GM18520 (cell line): Measurements from ENCODE around the gene SLC49A4.
A peak's percentile ranks its signal among the peaks of the same experiment; 100 is the strongest.
"Not testable (repeated sequence)": the region's sequence is repeated elsewhere in the genome, so short reads cannot be mapped to it uniquely, and the experiment has no call there.

ENCODE experiments used
- ATAC-seq: cut with Tn5 transposase; IDR thresholded peaks from one replicate; pipeline ENCODE4 v1.9.1; 2021; ENCODE audit not compliant: unreplicated experiment

SLC49A4 gene, protein sequence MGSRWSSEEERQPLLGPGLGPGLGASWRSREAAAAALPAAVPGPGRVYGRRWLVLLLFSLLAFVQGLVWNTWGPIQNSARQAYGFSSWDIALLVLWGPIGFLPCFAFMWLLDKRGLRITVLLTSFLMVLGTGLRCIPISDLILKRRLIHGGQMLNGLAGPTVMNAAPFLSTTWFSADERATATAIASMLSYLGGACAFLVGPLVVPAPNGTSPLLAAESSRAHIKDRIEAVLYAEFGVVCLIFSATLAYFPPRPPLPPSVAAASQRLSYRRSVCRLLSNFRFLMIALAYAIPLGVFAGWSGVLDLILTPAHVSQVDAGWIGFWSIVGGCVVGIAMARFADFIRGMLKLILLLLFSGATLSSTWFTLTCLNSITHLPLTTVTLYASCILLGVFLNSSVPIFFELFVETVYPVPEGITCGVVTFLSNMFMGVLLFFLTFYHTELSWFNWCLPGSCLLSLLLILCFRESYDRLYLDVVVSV

DNA sequence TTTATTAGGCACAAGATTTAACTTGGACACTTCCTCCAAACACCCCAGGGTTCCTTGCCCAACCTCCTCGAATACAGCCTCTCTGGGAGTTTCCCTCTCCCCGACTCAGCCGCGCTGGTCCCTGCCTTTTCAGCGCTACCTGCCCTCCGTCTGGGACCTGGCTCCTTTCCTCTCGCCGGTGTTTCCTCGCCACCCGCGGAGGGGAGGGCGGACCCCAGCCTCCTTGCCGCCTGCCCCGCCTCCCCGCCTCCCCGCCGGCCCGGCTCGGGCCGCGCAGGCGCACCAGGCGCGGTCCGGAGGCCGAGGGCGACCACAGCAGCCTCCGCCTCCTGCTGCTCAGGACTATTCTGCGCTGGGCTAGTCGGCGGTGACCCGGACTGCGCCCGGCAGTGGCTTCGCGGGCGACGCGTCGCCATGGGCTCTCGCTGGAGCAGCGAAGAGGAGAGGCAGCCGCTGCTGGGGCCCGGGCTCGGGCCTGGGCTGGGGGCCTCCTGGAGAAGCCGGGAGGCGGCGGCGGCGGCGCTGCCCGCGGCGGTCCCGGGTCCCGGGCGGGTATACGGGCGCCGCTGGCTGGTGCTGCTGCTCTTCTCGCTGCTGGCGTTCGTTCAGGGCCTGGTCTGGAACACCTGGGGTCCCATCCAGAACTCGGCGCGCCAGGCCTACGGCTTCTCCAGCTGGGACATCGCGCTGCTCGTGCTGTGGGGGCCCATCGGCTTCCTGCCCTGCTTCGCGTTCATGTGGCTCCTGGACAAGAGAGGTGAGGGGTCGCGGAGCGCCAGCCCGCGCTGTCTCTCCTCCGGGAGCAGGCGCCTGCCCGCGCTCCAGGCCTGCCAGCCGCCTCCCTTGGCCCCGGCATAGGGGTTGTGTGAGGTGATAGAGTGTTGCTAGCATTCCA is at the start of gene SLC49A4:
Gene SLC49A4, plus strand, starts transcription at position 291 of the 895 bp plus-strand sequence. Its CDS starts 124 bp downstream, at position 415.
- peak; percentile 74 for ATAC-seq

DNA sequence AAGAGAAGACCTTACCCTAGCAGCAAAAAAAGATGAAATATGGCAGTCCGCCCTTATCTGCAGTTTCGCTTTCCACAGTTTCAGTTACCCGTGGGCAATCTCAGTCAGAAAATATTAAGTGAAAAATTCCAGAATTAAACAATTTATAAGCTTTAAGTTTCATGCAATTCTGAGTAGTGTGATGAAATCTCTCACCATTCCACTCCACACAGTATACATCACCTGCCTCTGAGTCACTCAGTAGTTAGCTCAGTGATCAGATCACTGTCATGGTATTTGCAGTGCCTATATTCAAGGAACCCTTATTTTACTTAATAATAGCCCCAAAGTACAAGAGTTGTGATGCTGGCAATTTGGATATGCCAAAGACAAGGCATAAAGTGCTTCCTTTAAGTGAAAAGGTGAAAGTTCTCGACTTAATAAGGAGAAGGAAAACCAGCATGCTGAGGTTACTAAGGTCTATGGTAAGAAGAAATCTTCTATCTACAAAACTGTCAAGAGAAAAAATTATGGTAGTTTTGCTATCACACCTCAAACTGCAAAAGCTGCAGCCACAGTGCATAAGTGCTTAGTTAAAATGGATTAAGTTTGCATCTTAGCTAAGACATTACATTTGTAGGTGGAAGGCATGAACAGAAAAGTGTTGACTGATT is 49.4 kb upstream of the SLC49A4 start:
- ATAC-seq, result no peak

DNA sequence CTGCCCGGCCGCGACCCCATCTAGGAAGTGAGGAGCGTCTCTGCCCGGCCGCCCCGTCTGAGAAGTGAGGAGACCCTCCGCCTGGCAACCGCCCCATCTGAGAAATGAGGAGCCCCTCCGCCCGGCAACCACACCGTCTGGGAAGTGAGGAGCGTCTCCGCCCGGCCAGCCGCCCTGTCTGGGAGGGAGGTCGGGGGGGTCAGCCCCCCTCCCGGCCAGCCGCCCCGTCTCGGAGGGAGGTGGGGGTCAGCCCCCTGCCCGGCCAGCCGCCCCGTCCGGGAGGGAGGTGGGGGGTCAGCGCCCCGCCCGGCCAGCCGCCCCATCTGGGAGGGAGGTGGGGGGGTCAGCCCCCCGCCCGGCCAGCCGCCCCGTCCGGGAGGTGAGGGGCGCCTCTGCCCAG is 47.6 kb upstream of the SLC49A4 start:
- ATAC-seq, result not testable (repeated sequence)

DNA sequence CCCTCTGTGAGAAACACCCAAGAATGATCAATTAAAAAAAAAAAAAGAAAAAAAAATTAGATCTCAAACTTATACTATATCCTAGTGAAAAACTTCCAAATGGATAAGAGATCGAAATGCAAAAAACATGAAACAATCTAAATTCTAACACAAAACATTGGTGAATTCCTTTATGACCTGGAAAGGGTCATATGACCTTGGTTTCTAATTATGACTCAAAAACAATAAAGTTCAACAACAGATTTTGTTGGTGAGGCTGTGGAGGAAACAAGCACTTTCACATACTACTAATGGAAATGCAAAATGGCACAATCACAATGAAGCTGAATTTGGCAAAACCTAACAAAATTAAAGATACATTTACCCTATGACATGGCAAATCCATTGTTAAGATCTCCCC is 46.5 kb upstream of the SLC49A4 start:
- ATAC-seq, result no peak

DNA sequence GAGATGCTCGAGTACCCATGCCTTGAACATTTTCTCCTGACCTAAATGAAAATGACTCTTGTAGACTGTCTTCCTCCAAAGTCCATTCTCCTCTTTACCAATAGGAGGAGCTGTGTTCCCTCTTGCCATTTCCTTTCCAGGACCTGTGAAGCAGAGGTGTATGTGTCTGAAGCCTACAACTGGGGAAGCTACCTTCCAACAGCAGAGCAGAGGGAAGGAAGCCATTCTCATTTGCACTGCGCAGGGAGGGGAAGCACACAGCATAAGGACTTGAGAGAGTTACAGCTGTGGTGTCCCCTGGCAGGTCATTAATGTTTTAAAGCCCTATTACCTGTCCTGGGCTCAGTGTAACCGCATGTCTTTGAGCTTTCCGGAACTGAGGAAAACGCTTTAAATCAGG is 39.9 kb upstream of the SLC49A4 start:
- no peak for ATAC-seq

DNA sequence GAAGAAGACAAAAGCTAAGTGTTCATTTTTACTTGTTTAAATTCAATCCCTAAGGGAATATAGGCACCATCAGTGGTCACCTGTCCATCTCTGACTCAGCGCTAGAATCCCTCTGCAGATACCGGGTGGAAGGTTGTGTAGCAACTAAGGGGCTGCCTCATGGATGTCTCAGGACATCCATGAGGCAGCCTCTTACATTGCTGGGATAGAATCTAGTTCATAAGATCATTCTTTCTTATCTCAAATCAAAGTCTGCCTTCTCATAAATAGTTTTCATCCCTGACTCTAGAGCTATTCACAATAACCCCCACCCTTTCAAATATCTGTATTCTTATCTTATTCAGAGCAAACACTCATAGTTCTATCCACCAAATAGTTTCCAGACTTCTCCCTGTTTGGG is 39.4 kb upstream of the SLC49A4 start:
- no peak for ATAC-seq

DNA sequence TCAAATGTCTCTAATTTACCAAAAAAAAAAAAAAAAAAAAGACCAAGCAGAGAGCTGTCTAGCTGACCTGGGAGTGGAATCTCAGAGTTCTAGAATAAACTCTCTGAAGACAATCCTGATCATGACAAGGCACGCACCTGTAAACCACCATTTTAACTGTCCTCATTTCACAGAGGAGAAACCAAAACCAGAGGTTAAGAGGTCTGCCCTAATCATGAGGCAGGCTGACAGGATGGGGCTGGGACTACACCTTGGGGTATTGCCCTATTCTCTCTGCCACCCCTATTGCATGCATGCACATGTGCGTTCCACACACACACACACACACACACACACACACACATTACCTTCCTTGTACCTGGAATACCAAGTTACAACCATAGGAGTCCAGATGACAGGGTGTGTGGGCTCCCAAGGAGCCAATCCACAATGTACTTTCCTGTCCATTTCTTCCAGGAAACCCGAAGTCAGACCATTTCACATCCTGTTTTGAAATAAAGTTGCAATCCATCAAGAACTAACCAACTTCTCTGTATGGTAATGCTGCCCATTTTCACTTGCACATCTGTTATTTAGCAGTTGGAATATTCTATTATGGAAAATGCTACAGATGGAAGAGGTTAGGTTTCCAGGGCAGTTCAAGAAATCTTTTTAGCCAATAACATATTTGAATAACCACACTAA is 35.9 kb upstream of the SLC49A4 start:
- ATAC-seq, result no peak

DNA sequence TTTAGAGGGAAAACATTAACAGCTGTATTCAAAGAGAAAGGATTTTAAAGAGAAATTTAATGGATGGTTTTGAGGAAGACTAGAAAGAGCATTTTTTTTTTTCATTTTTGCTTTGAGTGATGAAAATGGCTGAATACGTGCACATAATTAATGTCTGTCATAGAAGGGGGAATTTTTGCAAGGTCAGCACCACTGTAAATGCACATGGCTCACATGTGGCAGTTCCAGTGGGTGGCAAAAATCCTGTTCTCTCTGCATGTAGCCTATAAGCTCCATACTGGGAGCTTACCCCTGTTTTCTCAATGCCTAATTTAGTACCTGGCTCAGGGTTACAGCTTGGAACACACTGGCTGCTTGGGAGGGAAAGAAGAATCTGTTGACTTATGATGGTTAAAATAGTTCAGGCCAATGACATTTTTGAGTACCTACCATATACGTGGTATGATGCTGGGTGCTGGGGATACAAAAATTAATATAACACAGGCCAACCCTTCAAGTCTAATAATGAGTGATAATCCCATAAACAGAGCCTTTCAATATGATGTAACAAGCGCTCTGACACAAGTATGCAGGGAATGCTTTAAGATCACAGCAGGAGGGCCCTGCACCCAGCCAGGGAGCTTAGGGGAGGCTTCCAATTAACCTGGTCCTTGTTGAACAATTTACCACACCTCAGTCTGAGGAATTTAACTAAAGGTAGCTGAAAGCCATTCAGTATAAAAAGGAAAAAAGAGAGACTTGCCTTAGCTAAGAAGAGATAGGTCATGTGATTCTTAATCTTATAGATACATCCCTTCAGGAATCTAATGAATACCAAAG is 34.2 kb upstream of the SLC49A4 start:
- ATAC-seq, result no peak

DNA sequence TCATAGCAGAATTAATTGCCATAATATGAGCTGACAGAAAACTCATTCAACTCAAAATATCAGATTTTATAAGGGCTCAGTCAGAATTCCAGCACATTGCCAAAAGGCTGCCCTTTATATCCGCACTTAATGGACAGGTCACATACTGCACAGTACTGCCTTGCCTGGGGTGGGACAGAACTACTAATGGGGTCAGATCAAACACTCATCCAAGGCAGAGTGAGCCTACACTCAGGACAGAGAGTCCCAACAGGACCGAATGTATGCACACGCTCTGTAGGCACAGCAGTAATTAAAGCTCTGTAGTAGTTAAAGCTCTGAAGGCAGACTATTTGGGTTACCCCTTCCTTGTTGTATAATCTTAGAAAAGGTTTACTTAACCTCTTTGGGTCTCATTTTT is 28.4 kb upstream of the SLC49A4 start:
- ATAC-seq, result no peak

DNA sequence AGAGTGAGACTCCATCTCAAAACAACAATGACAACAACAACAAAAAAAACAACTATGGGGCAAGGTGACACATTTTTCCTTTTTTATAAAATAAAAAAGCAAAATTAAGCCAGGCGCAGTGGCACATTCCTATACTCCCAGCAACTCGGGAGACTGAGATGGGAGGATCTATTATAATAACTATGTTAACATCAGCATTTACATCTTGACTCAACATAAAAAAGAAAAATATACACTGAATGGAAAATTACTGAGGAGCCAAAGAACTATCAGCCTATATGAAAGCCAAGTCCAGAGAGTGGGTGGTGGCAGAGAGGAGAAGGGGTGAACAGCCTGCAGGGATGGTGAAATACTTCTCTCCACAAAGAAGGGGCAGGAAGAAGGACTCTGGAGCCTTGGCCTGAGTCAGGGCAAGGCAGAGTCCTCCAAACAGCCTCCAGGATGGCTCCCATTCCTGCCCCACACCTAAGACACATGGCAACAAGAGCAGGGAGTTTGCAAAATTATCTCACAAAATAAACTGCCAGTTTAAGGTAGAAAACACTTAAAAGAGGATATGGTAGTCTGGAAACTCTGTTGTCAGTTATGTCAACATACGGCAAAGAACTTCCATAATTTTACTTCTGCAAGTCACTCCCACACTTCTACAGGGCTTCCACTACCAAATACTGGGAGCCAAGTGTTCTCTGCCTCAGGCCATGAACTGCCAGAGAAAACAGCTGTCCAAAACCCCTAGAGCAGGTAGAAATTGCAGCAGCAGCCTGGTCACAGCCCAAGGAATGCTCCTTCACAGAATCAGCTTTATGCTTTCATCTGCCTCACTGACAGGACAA is 27.1 kb upstream of the SLC49A4 start:
- no peak for ATAC-seq

DNA sequence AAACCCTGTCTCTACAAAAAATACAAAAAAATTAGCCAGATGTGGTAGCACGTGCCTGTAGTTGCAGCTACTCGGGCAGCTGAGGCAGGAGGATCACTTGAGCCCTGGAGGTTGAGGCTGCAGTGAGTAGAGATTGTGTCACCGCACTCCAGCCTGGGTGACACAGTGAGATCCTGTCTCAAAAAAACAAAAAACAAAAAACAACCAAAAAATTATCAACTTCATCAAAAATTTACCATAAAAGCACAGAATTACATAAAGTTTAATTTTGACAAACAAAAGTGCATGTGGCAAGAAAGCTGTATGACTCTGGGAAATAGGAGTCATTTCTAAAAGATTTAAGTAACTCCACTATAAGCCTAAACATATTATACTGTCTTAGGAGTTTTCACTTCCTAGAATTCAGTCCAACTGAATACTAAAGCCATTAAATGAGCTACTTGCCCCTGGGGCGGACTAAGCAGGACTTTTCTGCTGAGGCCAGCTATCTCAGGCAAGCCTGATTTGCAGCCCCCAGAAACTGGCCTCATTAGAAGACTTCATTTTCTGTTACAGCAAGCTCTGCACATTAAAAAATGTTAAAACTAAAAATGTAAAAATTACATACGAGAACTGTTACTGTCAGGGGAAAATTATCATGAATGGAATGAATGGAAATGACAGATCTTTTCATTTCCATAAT is 24.2 kb upstream of the SLC49A4 start:
- no peak for ATAC-seq

DNA sequence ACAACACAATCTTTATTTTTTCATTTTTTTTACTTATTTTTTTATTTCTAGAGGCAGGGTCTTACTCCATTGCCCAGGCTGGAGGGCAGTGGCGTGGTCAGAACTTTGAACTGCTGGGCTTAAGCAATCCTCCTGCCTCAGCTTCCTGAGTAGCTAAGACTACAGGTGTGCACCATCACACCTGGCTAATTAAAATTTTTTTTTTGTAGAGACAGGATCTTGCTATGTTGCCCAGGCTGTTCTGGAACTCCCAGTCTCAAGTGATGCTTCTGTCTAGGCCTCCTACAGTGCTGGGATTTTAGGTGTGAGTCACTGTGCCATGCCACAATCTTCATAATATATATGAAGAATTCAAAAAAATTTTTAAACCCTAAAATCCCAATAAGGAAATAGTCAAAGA is 22.0 kb upstream of the SLC49A4 start:
- no peak for ATAC-seq

DNA sequence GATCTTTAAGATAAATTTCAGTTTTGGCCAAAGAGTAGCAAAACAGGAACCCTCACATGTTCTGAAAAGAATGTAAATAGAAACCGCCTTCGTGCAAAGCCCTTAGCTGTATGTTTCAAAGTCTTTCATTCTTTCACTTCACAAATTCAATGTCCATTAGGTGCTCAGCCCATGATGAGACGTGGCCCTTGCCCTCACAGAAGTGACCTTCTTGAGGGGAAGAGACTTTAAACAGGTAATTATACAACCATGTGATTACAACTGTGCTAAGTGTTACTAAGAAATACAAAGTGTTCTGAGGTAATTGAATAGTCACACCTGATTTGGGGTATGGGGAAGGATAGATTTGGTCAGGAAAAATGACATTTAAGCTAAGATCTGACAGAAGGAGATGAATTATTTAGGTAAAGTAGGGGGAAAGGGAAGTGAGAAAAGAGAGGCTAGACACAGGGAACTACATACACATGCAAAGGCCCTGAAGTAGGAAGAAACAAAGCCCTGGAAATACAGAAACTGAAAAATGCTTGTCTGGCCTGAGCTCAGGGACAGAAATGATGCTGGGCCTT is 20.8 kb upstream of the SLC49A4 start:
- ATAC-seq, result no peak

DNA sequence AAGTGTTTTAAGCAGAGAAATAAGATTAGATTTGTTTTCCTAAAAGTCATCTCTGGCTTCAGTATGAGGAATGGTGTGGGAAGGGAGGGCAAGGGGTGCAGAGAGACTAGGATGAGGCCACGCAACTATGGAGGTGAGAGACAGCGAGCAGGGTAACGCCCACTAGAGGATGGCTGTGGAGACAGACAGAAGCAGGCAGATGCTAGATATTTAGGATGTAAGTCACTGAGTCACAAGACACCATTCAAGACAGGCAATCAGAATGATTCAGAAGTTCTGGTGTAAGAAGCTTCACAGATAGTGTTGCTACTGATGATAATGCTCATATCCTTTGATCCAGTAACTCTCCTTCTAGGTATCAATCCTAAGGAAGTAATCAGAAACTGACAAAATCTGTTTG is 20.3 kb upstream of the SLC49A4 start:
- ATAC-seq, result no peak

DNA sequence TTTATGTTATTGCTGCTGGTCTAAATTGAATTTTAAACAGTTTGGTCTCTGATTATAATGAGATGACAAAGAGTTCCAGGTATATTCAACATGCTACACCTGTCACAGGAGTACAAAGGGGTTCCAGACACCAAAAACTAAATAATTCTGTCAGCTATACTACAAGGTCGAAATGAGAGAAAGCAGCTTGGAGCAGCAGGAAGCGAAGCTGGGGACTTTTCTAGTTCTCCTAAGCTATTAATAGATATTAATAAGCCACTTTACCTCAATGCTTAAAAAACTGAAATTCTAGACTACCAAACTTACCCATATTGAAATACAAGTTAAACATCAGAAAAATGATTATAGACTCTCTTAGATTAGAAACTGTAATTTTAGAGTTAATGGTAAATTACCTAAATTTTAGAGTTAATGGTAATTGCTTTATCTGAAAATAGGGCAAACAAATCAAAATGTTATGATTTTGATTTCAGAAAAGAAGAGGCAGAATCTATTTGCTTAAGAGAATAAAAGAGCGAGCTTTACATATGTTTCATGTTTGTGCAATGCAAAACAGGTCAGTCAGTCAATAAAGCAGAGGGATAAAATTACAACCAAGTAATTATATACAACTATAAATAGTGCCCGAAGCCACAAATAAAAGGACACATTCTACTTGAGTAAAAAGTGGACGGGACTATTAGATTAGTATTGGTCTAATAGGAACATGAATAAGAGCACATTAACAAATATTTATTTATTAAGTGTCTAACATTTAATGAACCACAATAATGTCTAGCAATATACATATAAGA is 18.0 kb upstream of the SLC49A4 start:
- ATAC-seq, result no peak

DNA sequence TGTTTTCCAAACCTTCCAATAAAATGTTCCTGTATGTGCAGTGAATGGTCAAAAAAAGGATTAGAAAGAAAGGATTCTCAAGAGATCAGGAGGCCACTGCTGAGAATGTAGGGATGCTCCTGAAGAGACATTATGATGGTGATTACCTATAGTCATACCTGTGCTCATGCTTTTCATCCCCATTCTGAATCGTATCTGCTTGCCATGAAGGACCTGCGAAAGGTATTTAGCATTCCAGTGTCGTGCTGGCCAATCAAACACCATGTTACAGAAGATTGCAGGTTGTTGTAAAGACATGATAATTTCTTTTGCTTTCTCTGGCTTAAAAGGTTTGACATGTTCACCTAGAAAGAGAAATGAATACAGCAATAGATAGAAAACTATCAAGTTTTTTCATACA is 17.3 kb upstream of the SLC49A4 start:
- ATAC-seq, result no peak

DNA sequence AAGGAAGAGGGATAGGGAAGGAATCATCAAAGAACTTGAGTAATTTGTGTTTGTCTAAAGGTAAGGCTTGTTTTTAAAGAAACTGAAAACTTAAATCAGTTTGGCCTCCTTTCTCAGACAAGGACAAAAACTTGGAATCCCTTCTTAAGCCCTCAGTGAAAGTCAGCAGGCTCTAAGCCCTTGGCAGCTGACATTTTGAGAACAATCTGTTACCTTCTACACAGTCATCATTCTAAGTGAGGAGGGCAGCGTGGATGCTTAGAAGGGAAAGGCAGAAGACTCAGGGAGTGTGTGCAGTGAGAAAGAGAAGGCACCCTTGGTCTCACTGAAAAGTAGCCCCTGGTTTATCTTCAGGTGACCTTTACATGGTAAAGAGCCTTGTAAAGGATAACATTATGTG is 12.1 kb upstream of the SLC49A4 start:
- no peak for ATAC-seq
